GM12801 (cell line): Measurements from ENCODE around the gene MRTFA.

Experiments
- TF ChIP-seq, protein P1 (sequence below): IDR thresholded peaks from one replicate; pipeline ENCODE4 v1.5.1; 2011; ENCODE audit warnings: control low read depth; ENCODE audit not compliant: insufficient read length; ENCODE audit errors: extremely low read depth

The MRTFA gene

GRCh38 chr22:40653361-40653760, 16.8 kb upstream of the MRTFA start:
- TF ChIP-seq, protein P1, sequence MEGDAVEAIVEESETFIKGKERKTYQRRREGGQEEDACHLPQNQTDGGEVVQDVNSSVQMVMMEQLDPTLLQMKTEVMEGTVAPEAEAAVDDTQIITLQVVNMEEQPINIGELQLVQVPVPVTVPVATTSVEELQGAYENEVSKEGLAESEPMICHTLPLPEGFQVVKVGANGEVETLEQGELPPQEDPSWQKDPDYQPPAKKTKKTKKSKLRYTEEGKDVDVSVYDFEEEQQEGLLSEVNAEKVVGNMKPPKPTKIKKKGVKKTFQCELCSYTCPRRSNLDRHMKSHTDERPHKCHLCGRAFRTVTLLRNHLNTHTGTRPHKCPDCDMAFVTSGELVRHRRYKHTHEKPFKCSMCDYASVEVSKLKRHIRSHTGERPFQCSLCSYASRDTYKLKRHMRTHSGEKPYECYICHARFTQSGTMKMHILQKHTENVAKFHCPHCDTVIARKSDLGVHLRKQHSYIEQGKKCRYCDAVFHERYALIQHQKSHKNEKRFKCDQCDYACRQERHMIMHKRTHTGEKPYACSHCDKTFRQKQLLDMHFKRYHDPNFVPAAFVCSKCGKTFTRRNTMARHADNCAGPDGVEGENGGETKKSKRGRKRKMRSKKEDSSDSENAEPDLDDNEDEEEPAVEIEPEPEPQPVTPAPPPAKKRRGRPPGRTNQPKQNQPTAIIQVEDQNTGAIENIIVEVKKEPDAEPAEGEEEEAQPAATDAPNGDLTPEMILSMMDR: no peak

- TF ChIP-seq, protein P1: no peak
Observed at GRCh38 chr22:40651563-40652501, 15.3 kb upstream of the MRTFA start.

GRCh38 chr22:40651057-40651456, 14.5 kb upstream of the MRTFA start:
- TF ChIP-seq, protein P1: no peak

- TF ChIP-seq, protein P1: no peak
Observed at GRCh38 chr22:40648386-40648785, 11.9 kb upstream of the MRTFA start.

- TF ChIP-seq, protein P1: no peak
Observed at GRCh38 chr22:40645579-40646197, 9.2 kb upstream of the MRTFA start.

DNA sequence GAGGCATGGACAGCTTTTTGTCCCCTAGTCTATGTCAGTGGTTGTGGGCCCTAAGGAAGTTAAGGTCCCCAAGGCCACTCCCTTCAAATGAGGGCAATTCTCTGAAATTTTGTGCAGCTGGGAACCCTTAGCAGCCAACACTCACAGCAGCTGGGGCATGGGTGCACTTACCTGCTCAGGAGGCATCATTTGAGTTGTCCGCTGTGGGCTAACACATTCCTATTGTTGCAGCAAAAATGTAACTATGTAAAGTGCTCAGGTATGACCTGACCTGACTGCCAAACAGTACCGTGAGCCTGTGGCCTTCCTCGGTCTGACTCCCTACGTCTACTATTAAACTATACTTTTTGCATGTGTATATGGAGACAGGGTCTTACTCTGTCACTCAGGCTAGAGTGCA, 5.8 kb upstream of the MRTFA start:
- TF ChIP-seq, protein P1: no peak

- TF ChIP-seq, protein P1: no peak
Observed at GRCh38 chr22:40641269-40641668, 4.8 kb upstream of the MRTFA start.
